Astrocyte (in vitro differentiated cells and primary cell): Measurements from ENCODE around the gene ARSK.

Experiments used
- EZH2 ChIP-seq: IDR thresholded peaks from 2 replicates; pipeline ENCODE4 v1.6.1; 2012; ENCODE audit warnings: mild to moderate bottlenecking, low read length, inconsistent platforms; ENCODE audit not compliant: insufficient read depth
- TF ChIP-seq, protein P1 (sequence below): IDR thresholded peaks from 2 replicates; pipeline ENCODE4 v1.5.1; 2011; ENCODE audit warnings: low read depth, mild to moderate bottlenecking, inconsistent platforms, low read length, moderate library complexity; ENCODE audit not compliant: insufficient read depth

DNA sequence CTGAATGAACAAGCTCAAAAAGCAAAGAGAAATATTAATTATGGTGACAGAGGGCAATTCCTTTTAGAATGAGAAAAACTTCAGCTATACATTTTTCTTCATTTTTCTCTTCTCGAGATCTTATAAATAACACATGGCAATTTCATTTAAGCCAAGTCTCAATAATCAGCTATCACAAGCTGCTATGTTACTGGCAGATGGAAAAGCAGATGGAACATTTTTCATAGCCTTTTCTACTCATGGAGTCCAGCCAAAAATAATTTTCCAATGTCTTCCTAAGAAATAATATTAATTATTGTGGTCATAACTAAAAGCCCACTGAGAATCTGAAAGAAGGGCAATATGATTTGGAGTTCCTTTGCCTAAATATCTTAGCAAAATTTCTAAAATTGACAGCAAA is 35.8 kb upstream of the ARSK start:
- TF ChIP-seq, protein P1, sequence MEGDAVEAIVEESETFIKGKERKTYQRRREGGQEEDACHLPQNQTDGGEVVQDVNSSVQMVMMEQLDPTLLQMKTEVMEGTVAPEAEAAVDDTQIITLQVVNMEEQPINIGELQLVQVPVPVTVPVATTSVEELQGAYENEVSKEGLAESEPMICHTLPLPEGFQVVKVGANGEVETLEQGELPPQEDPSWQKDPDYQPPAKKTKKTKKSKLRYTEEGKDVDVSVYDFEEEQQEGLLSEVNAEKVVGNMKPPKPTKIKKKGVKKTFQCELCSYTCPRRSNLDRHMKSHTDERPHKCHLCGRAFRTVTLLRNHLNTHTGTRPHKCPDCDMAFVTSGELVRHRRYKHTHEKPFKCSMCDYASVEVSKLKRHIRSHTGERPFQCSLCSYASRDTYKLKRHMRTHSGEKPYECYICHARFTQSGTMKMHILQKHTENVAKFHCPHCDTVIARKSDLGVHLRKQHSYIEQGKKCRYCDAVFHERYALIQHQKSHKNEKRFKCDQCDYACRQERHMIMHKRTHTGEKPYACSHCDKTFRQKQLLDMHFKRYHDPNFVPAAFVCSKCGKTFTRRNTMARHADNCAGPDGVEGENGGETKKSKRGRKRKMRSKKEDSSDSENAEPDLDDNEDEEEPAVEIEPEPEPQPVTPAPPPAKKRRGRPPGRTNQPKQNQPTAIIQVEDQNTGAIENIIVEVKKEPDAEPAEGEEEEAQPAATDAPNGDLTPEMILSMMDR = no peak
- no peak for TF ChIP-seq EZH2
